GM15510 (cell line): ENCODE data around the gene GRM3.

Experiments used
- POLR2A ChIP-seq: IDR thresholded peaks from 3 replicates; pipeline ENCODE4 v1.6.1; 2011; ENCODE audit warnings: borderline replicate concordance; ENCODE audit not compliant: insufficient read length; ENCODE audit errors: extremely low read depth

GRM3 gene

GRCh38 chr7:86749741-86750665, 106.3 kb downstream of the GRM3 start:
- no peak for TF ChIP-seq POLR2A

- no peak for TF ChIP-seq POLR2A
These were observed 116.5 kb downstream of the GRM3 start for GRCh38 chr7:86760236-86760635.

- no peak for TF ChIP-seq POLR2A
These were observed 118.4 kb downstream of the GRM3 start for GRCh38 chr7:86762129-86762528.

DNA sequence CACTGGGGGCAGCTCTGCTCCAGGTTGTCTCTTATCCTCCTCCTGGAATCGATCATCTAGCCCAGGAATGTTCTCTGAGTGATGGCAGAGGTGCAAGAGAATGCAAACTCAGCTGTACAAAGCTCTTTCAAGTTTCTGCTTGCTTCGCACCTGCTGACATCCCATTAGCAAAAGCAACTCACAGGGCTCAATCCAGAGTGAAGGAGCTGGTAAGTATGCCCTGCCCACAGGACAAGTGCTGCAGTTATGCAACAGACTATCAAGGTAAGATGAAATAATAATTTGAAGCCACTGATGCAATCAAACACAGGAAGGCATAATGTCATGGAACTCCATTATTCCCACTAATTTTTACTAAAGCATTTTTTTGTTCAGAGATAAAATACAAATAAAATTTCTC, 122.2 kb downstream of the GRM3 start:
- no peak for TF ChIP-seq POLR2A

- TF ChIP-seq POLR2A, result no peak
These were observed 124.7 kb downstream of the GRM3 start for GRCh38 chr7:86768394-86768793.

DNA sequence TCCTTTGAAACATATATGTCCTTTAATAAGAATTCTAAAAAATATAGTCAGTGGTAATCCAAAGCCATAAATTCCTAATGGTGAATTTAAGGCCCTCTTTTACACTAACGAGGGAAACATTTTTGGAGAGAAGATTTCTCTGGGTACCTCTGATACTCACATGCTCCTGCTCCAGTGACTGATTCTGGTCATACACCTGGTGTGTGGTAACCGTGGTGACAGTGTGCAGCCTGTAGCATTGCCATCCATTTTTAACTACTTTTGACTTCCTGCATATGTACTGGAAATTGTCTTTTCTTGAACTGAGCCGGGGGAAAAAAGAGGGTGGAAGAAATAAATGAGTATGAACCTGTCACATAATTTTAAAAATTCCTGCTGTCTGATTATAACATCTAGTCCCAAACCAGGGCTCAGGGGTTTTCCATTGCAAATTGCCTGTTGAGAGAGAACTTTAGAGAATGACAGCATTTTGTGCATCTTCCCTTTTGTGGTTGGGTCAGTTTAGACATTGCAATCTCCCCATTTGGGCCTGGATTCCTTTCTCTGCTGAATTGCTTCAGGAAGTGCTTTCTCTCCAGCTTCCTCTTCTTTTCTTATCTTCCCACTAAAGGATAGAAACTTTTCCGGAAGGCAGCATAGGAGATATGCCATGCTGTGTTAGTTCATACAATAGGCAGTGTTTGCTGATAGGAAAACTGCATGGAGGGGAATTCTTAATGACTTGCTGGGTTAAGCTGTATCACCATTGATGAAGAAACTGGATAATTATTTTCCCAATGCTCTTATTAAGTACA, 125.5 kb downstream of the GRM3 start:
- TF ChIP-seq POLR2A, result no peak

GRCh38 chr7:86773309-86773708, 129.6 kb downstream of the GRM3 start:
- TF ChIP-seq POLR2A, result no peak

DNA sequence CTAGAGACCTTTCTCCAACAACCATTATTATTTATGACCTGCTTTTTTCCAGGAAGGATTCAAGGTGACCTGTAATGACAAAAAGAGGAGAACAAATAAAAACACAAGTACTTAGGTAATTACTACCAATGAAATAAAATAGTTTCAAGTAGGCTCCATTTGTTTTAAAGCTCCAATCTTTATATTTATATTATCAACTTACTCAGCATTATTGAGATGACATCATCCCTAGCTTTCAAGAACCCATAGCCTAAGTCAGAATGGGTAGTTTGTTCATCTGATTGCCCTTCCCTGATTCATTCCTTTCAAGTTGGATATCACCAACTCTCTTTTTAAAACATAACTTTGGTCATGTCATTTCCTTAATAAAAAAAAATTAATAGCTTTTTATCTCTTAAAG, 131.5 kb downstream of the GRM3 start:
- TF ChIP-seq POLR2A, result no peak

GRCh38 chr7:86776136-86776535, 132.4 kb downstream of the GRM3 start:
- no peak for TF ChIP-seq POLR2A

DNA sequence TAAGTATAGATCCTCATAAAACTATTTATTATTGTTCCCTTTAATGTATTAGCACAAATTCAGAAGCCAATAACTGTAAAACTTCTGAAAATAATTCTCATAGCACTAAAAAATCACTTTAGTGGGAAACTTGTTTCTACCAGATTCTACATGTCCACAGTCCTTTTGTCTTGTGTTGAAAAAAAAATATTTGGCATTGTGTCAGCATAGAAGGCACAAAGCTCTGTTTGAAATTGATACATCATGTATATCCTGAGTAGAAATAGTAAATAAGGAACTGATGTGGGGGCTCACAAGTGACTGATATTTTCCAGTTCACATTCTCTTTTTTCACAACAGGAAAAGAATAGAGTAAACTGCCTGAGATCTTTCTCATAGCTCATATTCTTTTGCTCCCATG, 134.6 kb downstream of the GRM3 start:
- no peak for TF ChIP-seq POLR2A

- no peak for TF ChIP-seq POLR2A
These were observed 141.1 kb downstream of the GRM3 start for GRCh38 chr7:86784765-86785164.

DNA sequence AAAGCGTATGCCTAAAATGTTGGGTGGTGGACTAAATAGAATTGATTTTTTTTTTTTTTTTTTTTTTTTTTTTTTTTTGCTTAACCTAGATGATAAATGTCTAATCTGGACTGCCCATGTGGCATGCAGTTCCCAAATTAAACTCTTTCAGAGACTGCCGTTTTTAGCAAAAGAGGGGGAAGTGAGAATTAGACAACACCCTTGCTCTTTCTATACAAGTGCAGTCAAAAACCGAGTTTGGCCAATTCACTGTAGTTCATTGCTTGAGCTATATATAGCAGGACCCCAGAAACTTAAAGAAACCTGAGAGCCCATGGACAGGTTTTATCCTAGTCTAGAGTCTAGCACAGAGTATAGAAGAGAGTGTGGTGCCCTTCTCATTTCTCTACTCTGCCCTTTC, 141.9 kb downstream of the GRM3 start:
- TF ChIP-seq POLR2A, result no peak

- no peak for TF ChIP-seq POLR2A
These were observed 142.7 kb downstream of the GRM3 start for GRCh38 chr7:86786376-86786775.

DNA sequence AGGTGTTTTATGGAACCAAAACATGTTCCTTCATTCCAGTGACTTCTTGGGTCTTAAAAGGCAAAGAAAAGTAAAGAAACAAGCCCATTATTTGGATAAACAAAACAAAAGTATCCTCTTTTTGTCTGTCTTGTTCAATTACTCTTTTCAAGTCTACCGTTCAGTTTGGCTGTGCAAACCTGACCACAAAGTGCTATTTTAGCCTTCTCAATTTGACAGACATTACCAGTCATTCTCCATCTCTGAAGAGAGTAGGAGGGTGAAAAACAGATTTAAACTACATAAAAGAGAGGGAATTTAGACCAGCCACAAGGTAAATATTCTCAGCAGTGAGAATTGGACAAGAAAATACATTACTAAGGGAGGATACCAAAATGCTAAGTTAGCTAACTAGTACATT, 145.2 kb downstream of the GRM3 start:
- no peak for TF ChIP-seq POLR2A

GRCh38 chr7:86790383-86790782, 146.7 kb downstream of the GRM3 start:
- TF ChIP-seq POLR2A, result no peak

DNA sequence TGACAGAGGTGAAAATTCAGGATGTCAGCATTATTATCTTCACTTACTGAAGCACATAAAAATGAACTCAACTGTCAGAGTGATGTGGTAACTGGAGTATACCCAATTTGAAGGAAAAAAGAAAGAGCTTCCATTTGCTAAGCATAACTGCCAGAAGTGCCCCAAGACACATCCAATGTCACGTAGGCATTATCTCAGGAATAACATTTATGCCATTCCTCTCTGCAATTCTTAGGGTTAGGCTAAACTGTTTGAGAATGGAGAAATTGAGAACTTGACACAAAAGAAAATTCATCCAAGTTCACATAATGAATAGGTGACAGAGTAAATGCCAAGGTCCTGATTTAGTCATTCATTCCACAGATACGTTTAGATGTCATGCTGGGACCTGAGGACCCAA, 148.6 kb downstream of the GRM3 start:
- TF ChIP-seq POLR2A, result no peak

- TF ChIP-seq POLR2A, result no peak
These were observed 149.4 kb downstream of the GRM3 start for GRCh38 chr7:86793136-86793535.
